CD4-positive, alpha-beta T cell treated with Interleukin-6 at 100 ng/mL for 8 hours (primary cell): ENCODE data around the gene RGR.

Experiments used
- DNase-seq: peaks from one replicate; pipeline ENCODE4 v3.0.0-alpha.2; 2020; ENCODE audit warnings: mixed read lengths, low spot score

RGR gene

DNA sequence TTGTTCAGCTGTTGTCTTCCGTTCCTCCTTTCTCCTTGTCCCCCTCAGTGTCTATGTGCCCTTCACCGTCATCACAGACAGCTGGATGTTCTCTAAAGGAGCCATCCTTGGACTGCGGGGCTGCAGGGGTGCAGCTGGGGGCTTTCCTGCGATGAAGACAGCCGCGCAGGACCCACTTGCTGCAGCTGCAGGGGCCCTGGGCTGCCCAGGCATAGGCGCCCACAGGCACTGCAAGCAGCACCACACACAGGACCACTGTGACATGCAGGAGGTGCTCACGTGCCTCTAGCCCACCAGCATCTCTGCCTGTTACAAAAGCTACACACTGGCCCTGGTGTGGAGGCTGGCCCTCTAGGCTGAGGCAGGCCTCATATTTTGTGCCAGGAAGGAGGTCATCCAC, 22.9 kb upstream of the RGR start:
- no peak for DNase-seq

DNA sequence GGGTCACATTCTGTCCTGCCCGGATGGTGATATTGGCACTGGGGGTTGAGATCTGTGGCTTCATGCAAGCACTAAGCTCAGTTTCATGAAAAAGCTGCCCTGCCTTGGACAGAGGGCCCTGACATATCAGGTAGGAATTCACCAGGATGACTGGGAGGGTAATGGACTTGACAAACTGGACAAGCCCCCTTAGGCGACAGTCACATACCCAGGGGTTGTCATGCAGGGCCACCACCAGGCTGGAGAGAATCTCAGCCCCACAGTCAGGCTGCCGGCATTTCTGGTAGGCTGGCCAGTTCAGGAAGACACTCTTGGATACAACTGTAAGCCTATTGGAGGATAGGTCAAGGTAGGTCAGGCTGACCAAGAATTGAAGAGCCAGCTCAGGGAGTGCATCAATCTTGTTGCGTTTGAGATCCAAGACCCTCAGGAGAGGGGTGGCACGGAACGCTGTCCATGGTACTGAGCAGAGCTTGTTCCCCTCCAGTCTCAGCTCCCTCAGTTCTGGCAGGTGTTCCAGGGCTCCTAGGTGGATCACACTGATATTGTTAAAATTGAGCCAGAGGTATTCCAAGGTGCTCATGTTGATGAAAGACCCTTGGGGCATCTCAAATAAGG, 20.3 kb upstream of the RGR start:
- no peak for DNase-seq

DNA sequence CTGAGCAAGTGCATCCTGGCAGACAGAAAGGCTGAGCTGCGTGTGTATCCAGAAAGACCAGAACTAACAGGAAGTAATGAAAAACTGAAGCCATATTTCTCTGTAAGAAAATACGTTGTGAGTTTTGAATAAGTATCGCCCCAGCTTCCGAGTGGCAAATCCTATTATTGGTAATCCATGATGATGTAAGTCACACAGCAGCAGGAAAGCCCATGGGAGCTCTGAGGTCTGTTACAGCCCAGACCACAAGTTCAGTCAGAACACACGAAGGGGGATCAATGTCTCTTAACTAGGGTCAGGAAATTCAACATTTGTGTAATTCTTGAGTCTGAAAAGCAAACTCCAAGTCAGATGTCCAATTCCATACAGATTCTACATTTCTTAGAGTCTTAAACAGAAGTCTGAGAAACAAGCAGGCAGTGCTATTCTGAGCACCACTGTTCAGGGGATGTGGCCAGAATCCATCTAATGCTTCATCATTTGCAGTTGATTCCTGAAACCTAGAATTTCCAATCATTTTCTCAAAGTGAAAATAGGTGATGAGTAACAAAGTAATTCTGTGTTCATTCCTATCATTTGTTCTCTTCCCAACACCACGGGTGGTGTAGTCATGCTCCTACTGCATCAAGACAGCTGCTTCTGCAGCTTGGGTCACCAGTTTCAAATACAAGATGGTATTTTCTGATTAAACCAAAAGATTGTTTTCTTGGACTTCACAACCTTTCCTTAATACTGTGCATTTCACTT, 19.3 kb upstream of the RGR start, which contains the start of gene LRIT2:
Gene LRIT2, minus strand, starts transcription at position 118 of the 747 bp plus-strand sequence. Its CDS starts 24 bp downstream, at position 94.
- DNase-seq: no peak

DNA sequence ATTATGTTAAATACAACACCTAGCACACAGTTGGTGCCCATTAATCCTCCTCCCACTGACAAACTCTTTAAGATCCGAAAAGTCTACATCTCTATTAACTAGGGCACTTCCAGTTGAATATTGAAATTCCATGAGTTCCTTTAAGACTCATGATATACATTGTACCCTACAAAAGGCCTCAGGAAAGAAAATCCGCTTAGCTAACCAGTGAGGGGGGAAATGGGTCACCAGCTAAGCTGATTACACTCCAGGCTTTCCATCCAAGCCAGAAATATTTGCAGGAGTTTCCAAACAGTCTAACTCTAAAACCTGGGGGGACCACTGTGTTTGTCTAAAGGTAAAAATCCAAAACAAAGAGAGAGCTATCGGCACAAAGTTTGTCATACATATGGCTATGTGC, 18.2 kb upstream of the RGR start:
- DNase-seq: no peak

DNA sequence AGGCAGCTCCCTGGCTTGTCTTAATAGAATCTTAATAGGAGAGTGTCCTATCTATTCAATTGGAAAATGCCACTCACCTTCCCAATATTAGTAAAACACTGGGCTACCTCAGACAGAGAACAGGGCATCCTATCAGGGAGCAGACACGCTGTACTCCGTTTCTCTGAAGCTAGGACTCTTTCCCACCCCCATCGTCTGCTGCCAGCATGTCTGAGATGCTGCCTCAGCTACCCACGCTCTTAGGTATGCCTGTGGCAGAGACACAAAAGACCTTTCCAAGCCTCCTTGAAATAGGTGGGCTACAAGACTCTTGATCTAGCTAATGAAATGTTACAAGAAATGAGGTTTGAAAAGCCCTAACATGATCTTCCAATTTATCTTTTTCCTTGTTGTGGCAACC, 17.0 kb upstream of the RGR start:
- DNase-seq: no peak

DNA sequence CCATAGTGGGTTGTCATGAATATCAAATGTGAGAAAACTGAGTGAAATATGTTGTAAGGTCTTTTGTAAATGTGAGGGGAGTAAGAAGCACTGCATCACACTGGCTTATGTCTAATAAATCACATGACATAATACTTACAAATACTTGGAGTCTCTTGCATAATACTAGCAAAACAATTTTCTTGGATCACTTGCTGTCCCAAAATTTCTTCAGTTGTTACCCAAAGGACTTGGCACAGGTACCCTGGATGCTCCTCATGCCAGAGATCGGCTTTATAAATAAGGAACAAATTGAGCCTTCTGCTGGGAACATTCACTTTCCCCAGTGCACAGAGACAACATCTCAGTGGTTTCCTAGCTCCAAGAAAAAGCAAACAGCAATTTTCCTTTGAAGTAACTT, 14.5 kb upstream of the RGR start:
- no peak for DNase-seq

DNA sequence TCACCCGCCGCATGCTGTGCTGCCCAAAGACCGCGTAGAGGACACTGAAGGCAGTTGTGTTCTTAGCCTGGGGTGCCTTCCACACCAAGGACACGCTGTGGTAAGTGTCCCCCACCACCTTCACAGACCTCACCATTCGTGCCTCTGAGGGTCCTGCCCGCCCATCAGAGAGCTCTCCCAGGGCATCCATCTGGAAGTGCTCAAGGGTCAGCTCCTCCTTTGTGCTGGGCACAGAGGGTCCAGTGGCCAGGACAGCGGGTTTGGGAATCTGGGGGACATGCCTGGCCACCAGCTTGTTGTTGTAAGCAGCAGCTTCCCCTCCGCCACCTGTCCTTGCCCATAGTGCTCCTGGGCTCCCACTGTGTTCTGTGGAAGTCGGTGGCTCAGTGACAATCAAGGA, 12.5 kb upstream of the RGR start:
- DNase-seq: no peak

DNA sequence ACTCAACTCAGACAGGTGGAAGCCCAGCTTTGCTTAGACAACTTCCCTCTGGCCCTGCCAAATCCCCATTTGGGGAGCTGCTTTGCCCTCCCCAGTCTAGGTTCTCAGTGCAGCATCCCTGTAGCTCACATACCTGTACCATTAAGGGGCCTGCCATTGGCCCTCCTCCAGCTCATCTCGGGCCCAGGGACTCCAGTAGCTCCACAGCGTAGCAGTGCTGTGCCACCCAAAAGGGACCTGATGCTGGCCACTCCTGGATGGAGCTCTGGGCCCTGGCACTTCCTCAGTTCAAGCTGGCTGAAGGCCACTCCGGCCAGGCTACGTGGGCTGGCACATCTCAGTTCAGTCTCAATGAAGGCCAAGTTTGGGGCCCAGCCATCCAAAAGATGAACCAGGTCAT, 10.9 kb upstream of the RGR start:
- DNase-seq: no peak

DNA sequence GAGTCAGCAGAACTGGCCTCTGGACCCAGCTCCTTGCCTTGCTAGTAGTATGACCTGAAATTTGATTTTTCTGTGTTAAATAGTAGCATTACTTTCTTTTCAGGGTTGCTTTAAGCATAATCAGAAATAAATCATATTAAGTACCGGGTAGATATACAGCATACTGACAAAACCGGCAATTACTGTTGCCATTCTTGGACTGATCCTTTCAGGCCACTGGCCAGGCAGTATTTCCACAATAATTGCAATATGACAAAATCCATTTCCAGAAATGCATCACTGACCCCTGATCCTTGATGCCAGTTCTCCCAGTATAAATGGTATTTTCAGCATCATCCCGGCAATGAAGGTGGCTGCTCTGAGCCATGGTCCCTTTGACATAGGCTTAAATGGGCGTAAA, 10.4 kb upstream of the RGR start:
- DNase-seq: no peak

DNA sequence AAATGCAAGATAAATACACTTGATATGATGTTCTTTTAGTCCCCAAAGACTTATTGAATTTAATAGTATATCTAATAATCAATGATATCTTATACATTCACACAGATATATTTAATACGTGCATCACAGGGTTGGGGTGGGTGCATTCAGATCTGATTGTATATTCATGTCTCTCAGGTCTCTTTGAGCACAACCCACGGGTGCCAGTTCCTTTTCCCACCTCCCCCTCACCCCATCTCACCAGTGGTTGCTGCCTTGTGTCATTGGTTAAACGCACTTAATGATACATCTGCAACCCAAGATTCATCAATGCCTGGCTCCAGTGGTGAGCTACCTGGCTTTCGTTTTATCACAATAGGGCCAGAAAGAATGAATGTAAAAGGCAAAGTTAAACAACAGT, 9.8 kb upstream of the RGR start:
- DNase-seq: no peak

DNA sequence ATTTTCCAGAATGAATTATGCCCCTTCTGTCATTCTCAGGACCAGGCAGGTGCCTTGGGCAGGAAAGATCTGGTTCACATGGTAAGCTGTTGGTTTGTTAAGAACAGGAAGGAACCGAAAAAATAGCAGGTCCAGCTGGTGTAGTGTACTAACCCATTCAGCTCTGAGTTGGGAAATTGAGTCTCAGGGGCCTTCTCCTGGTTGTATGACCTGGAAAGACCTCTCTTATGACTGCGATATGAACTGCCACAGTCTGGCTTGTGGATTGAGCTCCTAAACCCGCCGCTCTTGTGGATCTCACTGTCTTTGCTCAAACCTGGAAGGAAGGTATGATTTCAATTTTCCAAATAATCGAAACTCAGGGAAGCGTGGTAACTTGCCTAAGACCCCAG, 8.1 kb upstream of the RGR start:
- no peak for DNase-seq

DNA sequence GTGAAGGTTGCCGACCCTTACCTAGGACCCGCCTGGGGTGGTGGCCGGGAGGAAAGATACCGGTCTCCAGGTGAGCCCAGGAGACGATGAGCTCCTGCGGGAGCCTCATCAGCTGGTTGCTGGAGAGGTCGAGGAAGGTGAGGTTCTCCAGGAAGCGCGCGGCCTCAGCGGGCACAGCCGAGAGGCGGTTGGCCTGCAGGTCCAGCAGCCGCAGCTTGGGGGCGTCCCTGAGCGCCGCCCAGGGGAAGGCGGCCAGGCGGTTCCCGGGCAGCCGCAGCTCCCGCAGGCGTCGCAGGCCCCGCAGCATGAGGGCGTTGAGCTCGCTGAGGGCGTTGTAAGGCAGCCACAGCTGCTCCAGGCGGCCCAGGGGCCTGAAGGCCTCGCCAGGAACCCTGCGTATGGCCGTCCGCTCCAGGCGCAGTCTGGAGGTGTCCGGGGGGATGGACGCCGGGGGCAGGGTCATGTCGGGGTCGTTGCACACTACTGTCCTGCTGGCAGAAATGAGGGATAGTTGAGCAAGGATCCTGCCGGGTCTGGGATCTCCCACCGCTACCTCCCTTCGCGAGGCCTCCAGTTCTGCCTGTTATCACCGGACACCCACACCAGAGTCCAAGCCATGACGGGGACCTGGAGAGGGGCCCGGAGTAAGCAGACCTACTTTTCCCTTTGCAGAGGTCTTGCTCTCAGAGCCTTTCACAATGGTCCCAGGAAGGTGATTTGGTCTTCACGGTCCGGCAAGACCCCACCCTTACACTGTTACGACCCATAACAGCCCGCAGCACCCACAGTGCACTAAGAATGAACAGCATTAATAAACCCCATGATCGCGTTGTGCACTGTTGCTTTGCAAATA, 7.4 kb upstream of the RGR start:
- no peak for DNase-seq

DNA sequence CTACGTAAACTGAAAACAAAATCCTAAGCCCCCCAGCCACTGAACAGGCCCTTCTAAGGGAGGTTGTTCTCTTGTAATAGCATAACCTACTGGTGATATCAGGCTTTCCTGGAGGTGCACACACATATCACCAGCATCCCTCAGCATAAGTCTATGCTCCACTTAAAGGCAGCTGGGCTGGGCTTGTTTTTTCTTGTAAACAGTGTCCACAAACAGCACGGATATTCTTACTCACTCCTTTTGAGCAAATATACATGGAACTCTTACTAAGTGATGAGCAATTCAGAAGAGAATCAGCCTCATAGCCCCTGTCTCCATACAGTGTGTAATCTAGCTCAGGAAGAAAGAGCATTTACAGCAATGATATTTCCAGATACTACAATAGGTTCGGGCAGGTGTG, 5.9 kb upstream of the RGR start:
- no peak for DNase-seq

DNA sequence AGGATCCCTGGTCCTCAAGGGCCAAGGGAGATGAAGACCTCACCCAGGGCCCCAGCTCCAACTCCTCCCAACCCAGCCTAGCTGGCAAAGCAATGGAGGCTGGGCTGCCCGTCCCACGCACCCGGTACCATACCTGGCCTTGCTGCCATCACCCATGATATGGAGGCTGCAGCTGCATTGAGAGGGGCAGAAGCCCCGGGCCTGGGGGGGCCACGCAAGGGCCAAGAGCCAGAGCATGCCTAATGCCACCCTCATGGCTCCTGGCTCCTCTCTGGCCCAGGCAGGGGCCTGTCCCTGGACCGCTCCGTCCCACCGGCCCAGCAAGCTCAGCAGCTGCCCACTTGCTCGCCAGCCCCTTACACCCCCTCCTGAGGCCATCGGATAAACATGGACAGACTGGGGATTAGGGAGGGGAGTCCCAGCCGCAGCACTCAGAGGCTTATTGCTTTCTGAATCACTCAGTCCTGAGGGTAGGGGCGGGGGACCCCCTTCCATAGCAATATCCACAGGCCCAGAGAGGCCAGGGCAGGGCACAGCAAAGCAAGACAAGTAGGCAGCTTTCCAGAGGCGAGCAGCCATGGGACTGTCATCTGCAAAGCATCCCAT, 3.6 kb upstream of the RGR start, which contains the start of gene LRIT1:
Gene LRIT1, minus strand, starts transcription at position 362 of the 606 bp plus-strand sequence. Its CDS starts 107 bp downstream, at position 255.
- DNase-seq: no peak

DNA sequence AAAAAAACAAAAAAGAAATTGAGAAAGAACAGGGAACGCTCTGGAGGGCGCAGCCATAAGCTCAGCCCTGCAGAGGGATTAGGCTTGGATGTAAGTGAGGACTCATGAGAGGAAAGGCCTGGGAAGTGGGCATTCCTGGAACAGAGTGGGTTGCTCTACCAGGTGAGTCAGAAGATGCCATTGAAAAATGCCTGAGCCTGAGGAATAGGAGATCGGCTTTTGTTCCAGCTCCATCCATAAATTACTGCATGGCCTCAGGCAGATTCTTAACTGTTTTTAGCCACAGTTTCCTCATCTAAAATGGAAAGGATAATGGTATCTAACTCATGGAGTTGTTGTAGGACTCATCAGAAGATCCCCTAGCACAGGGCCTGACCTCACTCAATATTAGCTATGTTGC, 1.1 kb upstream of the RGR start:
- DNase-seq: no peak

DNA sequence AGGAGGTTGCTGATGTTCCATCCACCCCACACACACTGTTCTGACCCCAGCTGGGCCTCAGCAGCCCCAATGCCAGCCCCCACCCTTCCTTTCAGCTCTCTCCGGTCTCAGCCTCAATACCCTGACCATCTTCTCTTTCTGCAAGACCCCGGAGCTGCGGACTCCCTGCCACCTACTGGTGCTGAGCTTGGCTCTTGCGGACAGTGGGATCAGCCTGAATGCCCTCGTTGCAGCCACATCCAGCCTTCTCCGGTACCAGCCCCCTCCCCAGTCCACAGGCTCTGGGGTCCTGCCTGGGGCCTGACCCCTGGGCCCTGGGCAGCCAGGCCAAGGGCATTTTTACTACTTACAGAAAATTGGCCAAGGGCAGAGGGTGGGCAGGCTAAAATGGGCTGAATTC, 2.6 kb downstream of the RGR start:
- no peak for DNase-seq

DNA sequence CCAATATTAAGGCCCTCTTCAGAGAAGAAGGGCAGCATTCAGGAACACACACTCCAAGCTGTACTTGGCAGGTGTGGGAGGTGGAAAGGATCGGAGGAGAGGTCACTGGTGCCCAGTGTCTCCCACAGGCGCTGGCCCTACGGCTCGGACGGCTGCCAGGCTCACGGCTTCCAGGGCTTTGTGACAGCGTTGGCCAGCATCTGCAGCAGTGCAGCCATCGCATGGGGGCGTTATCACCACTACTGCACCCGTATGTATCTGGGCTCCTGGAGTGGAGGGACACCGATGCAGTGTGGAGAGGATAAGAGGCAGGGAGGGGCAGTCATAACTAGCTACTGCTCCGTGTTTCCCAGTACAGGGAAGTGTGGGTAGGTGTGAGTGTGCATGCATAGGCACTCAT, 3.9 kb downstream of the RGR start:
- DNase-seq: no peak

DNA sequence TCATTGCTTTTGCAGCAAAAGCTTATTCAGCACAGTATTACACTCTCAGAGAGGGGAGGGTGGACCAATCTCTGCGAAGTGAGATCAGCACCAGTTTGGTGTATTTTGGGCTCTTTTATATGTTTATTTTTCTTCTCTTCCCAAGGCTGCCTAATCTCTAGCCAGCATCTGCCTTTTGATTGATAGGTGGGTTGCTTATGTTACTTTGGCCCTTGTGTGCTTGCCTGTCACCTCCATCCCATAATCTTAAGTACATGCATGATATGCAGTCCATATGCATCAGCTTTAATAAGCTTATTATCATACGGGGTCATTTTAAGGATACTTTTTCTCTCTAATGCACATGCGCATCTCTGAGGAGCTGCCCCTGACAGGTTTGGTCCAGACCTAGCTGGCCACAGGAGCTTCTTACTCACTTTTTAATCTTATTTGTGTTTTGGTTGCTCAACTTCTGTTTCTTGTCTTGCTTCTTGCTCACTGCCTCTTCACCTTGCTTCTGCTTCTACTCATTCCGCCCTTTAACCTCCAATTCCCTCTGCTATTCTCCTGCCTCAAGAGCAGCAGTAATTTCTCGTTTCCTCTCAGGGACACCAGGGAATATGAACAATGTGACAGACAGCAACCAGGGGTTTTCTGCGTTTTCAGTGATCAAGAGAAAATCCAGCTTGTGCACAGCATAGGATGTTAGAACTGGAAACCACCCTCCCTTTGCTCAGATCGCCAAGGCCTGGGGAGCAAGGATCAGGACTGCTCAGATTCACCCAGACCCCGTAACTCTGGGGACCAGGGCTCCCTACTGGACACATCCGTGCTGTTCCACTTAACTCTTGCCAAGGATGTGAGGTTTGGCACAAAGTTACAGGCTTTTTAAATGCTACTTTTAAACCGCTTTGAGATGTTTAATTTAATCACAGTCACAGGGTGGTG, 10.0 kb downstream of the RGR start:
- DNase-seq: no peak

DNA sequence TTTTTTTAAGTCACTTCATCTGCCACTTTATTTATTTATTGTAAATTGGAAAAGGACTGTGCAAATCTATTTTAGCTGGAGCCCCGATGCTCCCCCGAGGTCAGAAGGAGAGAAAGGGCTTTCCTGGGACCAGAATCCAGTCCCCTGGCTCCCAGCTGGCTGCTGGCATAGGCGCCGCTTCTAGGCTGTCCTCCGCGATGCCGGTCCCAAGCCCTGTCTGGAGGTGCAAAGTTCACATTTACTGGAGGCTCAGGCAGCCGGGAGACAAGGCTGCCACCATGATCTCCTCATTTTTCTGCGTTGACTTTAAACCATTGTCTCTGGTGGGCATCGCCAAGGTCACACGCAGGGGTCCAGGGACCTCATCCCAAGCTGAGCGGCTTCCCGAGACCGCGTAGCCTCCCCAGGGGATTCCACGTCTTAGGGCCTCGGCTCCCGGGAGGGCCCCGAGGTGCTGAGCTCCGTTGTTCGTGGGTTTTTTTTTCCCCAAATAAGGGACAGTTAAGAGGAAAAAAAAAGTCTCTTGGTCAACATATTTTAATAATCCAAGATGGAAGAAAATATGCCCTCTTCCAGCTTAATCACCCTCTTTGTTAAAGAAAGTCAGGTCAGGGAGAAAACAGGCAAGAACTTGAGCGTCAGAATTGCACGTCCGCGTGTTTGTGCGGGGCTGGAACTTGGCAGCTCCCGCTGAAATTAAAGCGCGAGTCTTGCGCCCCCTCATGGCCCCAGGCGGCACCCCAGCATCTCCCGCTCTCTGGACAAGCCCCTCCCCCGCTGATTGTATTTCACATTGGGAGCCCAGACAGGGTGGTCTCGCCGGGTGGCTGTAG, 11.9 kb downstream of the RGR start:
- peak; percentile 10 for DNase-seq

DNA sequence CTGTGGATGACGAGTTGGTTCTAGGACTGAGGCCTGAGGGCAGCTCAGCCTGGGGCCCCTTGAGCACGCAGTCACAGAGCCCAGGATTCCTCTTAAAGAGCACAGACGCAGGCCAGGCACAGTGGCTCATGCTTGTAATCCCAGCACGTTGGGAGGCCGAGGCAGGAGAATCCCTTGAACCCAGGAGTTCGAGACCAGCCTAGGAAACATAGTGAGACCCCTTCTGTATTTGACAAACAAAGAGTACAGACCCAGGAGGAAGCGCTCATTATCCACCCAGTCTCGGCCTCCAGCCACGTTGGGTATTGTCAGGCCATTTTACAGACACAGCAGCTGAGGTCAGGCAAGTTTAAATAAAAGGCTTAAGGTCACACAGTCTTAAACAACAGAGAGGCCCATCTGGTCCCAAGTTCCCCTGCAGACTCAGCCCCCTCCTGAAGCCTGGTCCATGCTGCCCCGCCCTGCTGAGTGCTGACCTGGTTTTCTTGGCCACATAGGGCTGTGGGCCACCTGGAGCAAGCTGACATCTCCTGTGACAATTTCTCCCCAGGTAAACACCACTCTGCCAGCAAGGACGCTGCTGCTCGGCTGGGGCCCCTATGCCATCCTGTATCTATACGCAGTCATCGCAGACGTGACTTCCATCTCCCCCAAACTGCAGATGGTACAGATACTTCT, 12.6 kb downstream of the RGR start:
- DNase-seq: no peak
